C4-2B (cell line): Measurements from ENCODE around the gene FAM228B.
"Not testable (repeated sequence)": the region's sequence is repeated elsewhere in the genome, so short reads cannot be mapped to it uniquely, and the experiment has no call there.

ENCODE experiments used
- H3K27ac ChIP-seq: fragments of 450-650 bp; 2 replicates; pipeline ENCODE4 v1.5.1; 2017
- CTCF ChIP-seq: fragments of 450-650 bp; conservative IDR thresholded peaks from 2 replicates; pipeline ENCODE4 v1.5.1; 2017; ENCODE audit warnings: mild to moderate bottlenecking
- ZFX ChIP-seq: fragments of 450-650 bp; IDR thresholded peaks from 2 replicates; pipeline ENCODE4 v1.6.1; 2017

Gene FAM228B

DNA sequence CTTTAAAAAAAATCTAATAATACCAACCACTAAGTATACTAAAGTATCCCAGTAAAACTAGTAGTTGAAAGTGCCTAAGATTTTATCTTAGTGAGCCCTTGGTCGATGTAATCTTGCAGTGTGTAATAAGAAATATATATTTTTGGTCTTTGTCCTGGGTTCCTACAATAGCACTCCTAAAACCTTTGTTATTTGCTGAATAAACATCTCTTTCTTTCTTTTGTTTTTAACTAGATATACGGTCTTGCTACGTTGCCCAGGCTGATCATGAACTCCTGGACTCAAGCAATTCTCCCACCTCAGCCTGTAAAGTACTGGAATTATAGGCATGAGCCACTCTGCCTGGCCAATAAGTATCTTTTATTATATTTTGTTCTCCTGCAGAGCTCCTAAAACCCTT, 36.2 kb upstream of the FAM228B start:
- TF ChIP-seq CTCF (no peak), ZFX (no peak)
- H3K27ac ChIP-seq, result no peak overlapping the region

DNA sequence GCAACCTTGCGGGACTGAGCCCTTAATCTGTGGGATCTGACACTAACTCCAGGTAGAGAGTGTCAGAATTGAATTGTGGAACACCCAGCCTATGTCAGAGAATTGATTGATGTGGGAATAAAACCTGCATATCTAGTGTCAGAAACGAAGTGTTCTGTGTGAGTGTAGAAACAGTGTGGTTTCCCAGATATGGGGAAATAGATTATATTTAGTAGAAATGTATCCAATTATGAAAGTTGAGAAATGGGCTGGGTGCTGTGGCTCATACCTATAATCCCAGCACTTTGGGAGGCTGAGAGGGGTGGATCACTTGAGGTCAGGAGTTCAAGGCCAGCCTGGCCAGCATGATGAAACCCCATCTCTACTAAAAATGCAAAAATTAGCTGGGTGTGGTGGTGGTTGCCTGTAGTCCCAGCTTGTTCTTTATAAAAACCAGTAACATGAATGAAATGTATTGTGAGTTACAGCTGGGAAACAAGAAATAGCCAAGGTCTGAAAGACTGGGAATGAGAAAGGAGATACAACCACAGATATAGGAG, 34.4 kb upstream of the FAM228B start:
- TF ChIP-seq ZFX (no peak), CTCF (no peak)

GRCh38 chr2:24093270-24093669, 30.0 kb upstream of the FAM228B start:
- H3K27ac ChIP-seq, result not testable (repeated sequence)

More for the DNA sequence above, 34.4 kb upstream of the FAM228B start:
- no peak overlapping the region for H3K27ac ChIP-seq

DNA sequence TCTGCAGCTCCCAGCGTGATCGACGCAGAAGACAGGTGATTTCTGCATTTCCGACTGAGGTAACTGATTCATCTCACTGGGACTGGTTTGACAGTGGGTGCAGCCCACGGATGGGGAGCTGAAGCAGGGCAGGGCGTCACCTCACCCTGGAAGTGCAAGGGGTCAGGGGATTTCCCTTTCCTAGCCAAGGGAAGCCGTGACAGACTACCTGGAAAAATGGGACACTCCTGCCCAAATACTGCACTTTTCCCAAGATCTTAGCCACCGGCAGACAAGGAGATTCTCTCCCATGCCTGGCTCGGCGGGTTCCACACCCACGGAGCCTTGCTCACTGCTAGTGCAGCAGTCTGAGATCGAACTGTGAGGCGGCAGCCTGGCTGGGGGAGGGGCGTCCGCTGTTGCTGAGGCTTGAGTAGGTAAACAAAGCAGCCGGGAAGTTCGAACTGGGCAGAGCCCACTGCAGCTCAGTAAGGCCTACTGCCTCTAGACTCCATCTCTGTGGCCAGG, 28.0 kb upstream of the FAM228B start:
- H3K27ac ChIP-seq, result not testable (repeated sequence)

DNA sequence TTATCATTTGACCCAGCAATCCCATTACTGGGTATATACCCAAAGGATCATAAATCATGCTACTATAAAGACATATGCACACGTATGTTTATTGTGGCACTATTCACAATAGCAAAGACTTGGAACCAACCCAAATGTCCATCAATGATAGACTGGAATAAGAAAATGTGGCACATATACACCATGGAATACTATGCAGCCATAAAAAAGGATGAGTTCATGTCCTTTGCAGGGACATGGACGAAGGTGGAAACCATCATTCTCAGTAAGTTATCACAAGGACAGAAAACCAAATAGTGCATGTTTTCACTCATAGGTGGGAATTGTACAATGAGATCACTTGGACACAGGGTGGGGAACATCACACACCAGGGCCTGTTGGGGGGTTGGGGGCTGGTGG, 22.5 kb upstream of the FAM228B start:
- not testable (repeated sequence) for H3K27ac ChIP-seq

GRCh38 chr2:24101992-24102391, 21.3 kb upstream of the FAM228B start:
- H3K27ac ChIP-seq, result no peak overlapping the region
- TF ChIP-seq ZFX (no peak), CTCF (no peak)

DNA sequence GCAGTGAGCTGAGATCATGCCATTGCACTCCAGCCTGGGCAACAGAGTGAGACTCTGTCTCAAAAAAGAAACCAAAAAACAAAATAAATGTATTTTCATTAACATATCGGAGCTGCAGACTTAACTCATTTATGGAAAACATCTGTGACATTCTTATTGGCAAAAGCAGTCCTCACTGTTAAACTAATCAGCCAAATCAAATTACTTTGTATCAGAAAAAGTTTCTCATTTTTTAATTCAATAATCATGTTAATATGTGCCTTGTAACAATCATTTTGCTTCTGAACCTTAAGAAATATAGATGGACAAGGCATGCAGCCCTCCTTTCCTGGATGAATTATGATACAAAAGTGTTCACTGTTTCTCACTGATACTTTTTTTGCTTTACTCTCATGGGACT, 20.6 kb upstream of the FAM228B start:
- H3K27ac ChIP-seq, result no peak overlapping the region
- no peak for TF ChIP-seq CTCF
- TF ChIP-seq ZFX, result no peak

- TF ChIP-seq CTCF (no peak), ZFX (no peak)
- H3K27ac ChIP-seq, result no peak overlapping the region
Observed at GRCh38 chr2:24104110-24104650, 19.1 kb upstream of the FAM228B start.

DNA sequence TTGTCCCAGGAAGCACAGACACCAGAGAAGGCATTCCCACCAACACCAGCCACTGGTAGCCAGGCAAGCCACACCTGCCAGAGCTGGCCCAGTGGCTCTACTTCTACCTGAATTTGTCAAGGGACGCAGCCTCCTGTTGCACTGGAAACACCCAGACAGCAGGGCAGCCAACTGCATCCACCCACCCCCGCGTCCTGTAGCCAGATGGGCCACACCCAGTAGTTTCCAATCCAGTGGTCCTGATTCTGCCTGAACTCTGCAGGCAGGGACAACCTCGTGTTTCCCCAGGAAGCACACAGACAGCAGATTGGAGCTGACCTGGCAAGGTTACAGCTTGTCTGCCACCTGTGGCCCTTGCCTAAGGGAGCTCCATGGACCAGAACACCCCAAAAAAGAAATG, 18.4 kb upstream of the FAM228B start:
- TF ChIP-seq CTCF (no peak), ZFX (no peak)

More for the DNA sequence above, 18.4 kb upstream of the FAM228B start:
- H3K27ac ChIP-seq, result no peak overlapping the region
